ENCODE results near the gene PRKAR1A. TPM values are rescaled to one million over a fixed set of nuclear protein-coding genes. Genes with fewer than 3 reads are reported as not detected.

Gene PRKAR1A
- total RNA-seq, 2 donors from 2014 or later, result 296 to 409 TPM

GRCh38 chr17:68595986-68596385 lies 83.8 kb downstream of the PRKAR1A start:
- 74% methylated on average over 2 of the region's 2 CpGs for WGBS
- Histone ChIP-seq H3K27me3 (replicated peaks; ENCODE audit: insufficient read depth) (peaks cover 10% of the 10 kb centered on the region), H3K4me1 (replicated peaks) (no peaks in the 10 kb centered on the region), H3K9me3 (no peaks in the 10 kb centered on the region), H3K27ac (no peak overlapping the region), H3K4me3 (no peak overlapping the region), H3K36me3 (no peaks in the 10 kb centered on the region)
- intact Hi-C loops (cut with DNase I), result no loop called here
- TF ChIP-seq POLR2A (IDR thresholded peaks at IDR 0.05) (no peak), POLR2AphosphoS5 (IDR thresholded peaks at IDR 0.05) (no peak), CTCF (IDR thresholded peaks at IDR 0.05) (no peak)
- DNase-seq (ENCODE audit: low spot score), result no peak

GRCh38 chr17:68596411-68596945 lies 84.2 kb downstream of the PRKAR1A start:
- 88% methylated on average over 5 of the region's 5 CpGs for whole genome bisulfite sequencing

GRCh38 chr17:68598074-68598473 lies 85.8 kb downstream of the PRKAR1A start:
- intact Hi-C loops (cut with DNase I), result no loop called here
- DNase-seq (ENCODE audit: low spot score), result no peak
- Histone ChIP-seq H3K27ac (no peak overlapping the region), H3K27me3 (replicated peaks; ENCODE audit: insufficient read depth) (peaks cover 10% of the 10 kb centered on the region), H3K36me3 (no peaks in the 10 kb centered on the region), H3K4me3 (no peak overlapping the region), H3K4me1 (replicated peaks) (no peaks in the 10 kb centered on the region), H3K9me3 (no peaks in the 10 kb centered on the region)
- 91% methylated on average over 4 of the region's 4 CpGs for WGBS
- TF ChIP-seq CTCF (IDR thresholded peaks at IDR 0.05) (no peak), POLR2A (IDR thresholded peaks at IDR 0.05) (no peak), POLR2AphosphoS5 (IDR thresholded peaks at IDR 0.05) (no peak)

More at GRCh38 chr17:68596411-68596945, 84.2 kb downstream of the PRKAR1A start:
- Histone ChIP-seq H3K27me3 (replicated peaks; ENCODE audit: insufficient read depth) (peaks cover 10% of the 10 kb centered on the region), H3K9me3 (no peaks in the 10 kb centered on the region), H3K27ac (no peak overlapping the region), H3K36me3 (no peaks in the 10 kb centered on the region), H3K4me3 (no peak overlapping the region), H3K4me1 (replicated peaks) (no peaks in the 10 kb centered on the region)
- TF ChIP-seq POLR2A (IDR thresholded peaks at IDR 0.05), result no peak
- no peak for TF ChIP-seq CTCF (IDR thresholded peaks at IDR 0.05)
- TF ChIP-seq POLR2AphosphoS5 (IDR thresholded peaks at IDR 0.05), result no peak
- intact Hi-C loops (cut with DNase I), result no loop called here
- no peak for DNase-seq (ENCODE audit: low spot score)

- H3K9me3 ChIP-seq, result no peaks in the 10 kb centered on the region
- TF ChIP-seq POLR2A (IDR thresholded peaks at IDR 0.05), result no peak
- no peak for TF ChIP-seq CTCF (IDR thresholded peaks at IDR 0.05)
- no peak for TF ChIP-seq POLR2AphosphoS5 (IDR thresholded peaks at IDR 0.05)
- no peaks in the 10 kb centered on the region for H3K36me3 ChIP-seq
- intact Hi-C loops (cut with DNase I), result no loop called here
- no peak overlapping the region for H3K4me3 ChIP-seq
- H3K27me3 ChIP-seq (replicated peaks; ENCODE audit: insufficient read depth), result peaks cover 10% of the 10 kb centered on the region
- WGBS, result 77% methylated on average over 4 of the region's 4 CpGs
- H3K27ac ChIP-seq, result no peak overlapping the region
- no peak for DNase-seq (ENCODE audit: low spot score)
- H3K4me1 ChIP-seq (replicated peaks), result no peaks in the 10 kb centered on the region
Observed at GRCh38 chr17:68598545-68598961, 86.3 kb downstream of the PRKAR1A start.

- Histone ChIP-seq H3K4me1 (replicated peaks) (no peaks in the 10 kb centered on the region), H3K36me3 (no peaks in the 10 kb centered on the region), H3K27me3 (replicated peaks; ENCODE audit: insufficient read depth) (peaks cover 10% of the 10 kb centered on the region), H3K27ac (no peak overlapping the region), H3K9me3 (no peaks in the 10 kb centered on the region), H3K4me3 (no peak overlapping the region)
- 39% methylated on average over 4 of the region's 4 CpGs for WGBS
- no peak for TF ChIP-seq CTCF (IDR thresholded peaks at IDR 0.05)
- TF ChIP-seq POLR2A (IDR thresholded peaks at IDR 0.05), result no peak
- no peak for TF ChIP-seq POLR2AphosphoS5 (IDR thresholded peaks at IDR 0.05)
- no peak for DNase-seq (ENCODE audit: low spot score)
- intact Hi-C loops (cut with DNase I), result no loop called here
Observed at GRCh38 chr17:68599091-68599490, 86.9 kb downstream of the PRKAR1A start.

All from prostate gland (tissue), 2 donors.